B cell (primary cell): ENCODE data around the gene PKP2. TPM values are rescaled to one million over a fixed set of nuclear protein-coding genes. Genes with fewer than 3 reads are reported as not detected.

ENCODE experiments used
- ATAC-seq: fragments of 200-7000 bp; cut with Tn5 transposase; one replicate; pipeline ENCODE4 v1.10.0; 2021; ENCODE audit warnings: low read depth, mild to moderate bottlenecking, moderate number of reproducible peaks, moderate library complexity
- CTCF ChIA-PET: fragments of 350-600 bp; sonication (Branson Sonifier 250); formaldehyde crosslinking; loops from one replicate; lab custom pipeline; 2021; ENCODE audit warnings: antibody characterized with exemption, inconsistent platforms; lab: Charles Lee
- POLR2A ChIA-PET: fragments of 350-600 bp; sonication (Branson Sonifier 250); formaldehyde crosslinking; loops from one replicate; lab custom pipeline; 2021; ENCODE audit warnings: antibody characterized with exemption; lab: Charles Lee
- DNase-seq: peaks from one replicate; pipeline ENCODE4 v3.0.0; 2013
- H2AFZ ChIP-seq: 2 replicates; pipeline ENCODE4 v1.6.1; 2012; ENCODE audit warnings: mild to moderate bottlenecking, low read depth, low read length; ENCODE audit not compliant: insufficient read depth, poor library complexity, severe bottlenecking
- H3K27ac ChIP-seq, 2 donors: 1 replicate in 1 of 2; 2 replicates in 1 of 2; pipeline ENCODE4 v1.5.1; 2012 to 2013; ENCODE audit warnings: low read length in 2 of 2, mild to moderate bottlenecking in 2 of 2, moderate library complexity in 1 of 2
- H3K27me3 ChIP-seq, 4 experiments: fragments of 200-600 bp in 1 of 4; sonication (generic) in 1 of 4; replicated peaks in 1 of 4; 1 replicate in 2 of 4; 2 replicates in 2 of 4; pipeline versions ENCODE4 v1.6.1 to v1.7.0; 2013 to 2016; ENCODE audit warnings: low read length in 3 of 4, mild to moderate bottlenecking in 2 of 4, mixed read lengths in 1 of 4, moderate library complexity in 1 of 4; ENCODE audit not compliant: insufficient read depth in 4 of 4, control insufficient read depth in 3 of 4; ENCODE audit errors: control extremely low read depth in 1 of 4
- H3K36me3 ChIP-seq, 2 experiments: replicated peaks in 1 of 2; 1 replicate in 1 of 2; 2 replicates in 1 of 2; pipeline versions ENCODE4 v1.6.1 to v1.7.1; 2013; ENCODE audit warnings: low read length in 1 of 2; ENCODE audit not compliant: insufficient read depth in 2 of 2, control insufficient read depth in 1 of 2; ENCODE audit errors: control extremely low read depth in 1 of 2, extremely low read depth in 1 of 2
- H3K4me1 ChIP-seq, 2 donors: fragments of 200-600 bp in 1 of 2; sonication (generic) in 1 of 2; 1 replicate in 1 of 2; 2 replicates in 1 of 2; pipeline versions ENCODE4 v1.5.1 to v1.6.1; 2013 to 2017; ENCODE audit warnings: low read length in 2 of 2; ENCODE audit not compliant: control insufficient read depth in 2 of 2, insufficient read depth in 2 of 2
- H3K4me2 ChIP-seq: replicated peaks from 2 replicates; pipeline ENCODE3; 2012; ENCODE audit warnings: mild to moderate bottlenecking, low read depth, low read length; ENCODE audit not compliant: poor library complexity, severe bottlenecking
- H3K4me3 ChIP-seq, 5 experiments: fragments of 200-600 bp in 1 of 5; sonication (generic) in 1 of 5; 1 replicate in 3 of 5; 2 replicates in 2 of 5; pipeline versions ENCODE4 v1.5.1 to v1.7.0; 2011 to 2016; ENCODE audit warnings: low read length in 4 of 5, mild to moderate bottlenecking in 4 of 5, low read depth in 2 of 5, control low read depth in 1 of 5, moderate library complexity in 1 of 5; ENCODE audit not compliant: insufficient read depth in 1 of 5; ENCODE audit errors: control extremely low read depth in 1 of 5, extremely low read depth in 1 of 5
- H3K79me2 ChIP-seq: fragments of 200-600 bp; sonication (generic); one replicate; pipeline ENCODE4 v1.6.0; 2016; ENCODE audit warnings: low read length; ENCODE audit not compliant: control insufficient read depth, insufficient read depth
- H3K9ac ChIP-seq: fragments of 200-600 bp; sonication (generic); 2 replicates; pipeline ENCODE4 v1.6.1; 2017; ENCODE audit warnings: mild to moderate bottlenecking, low read length, moderate library complexity
- H3K9me3 ChIP-seq, 3 donors: one replicate each; pipeline versions ENCODE4 v1.6.1 to v1.7.1; 2013; ENCODE audit warnings: low read length in 2 of 3; ENCODE audit not compliant: control insufficient read depth in 2 of 3, insufficient read depth in 1 of 3; ENCODE audit errors: control extremely low read depth in 1 of 3
- H4K20me1 ChIP-seq: 2 replicates; pipeline ENCODE4 v1.6.0; 2012; ENCODE audit warnings: mild to moderate bottlenecking, low read length; ENCODE audit not compliant: insufficient read depth, control insufficient read depth, poor library complexity, severe bottlenecking
- H3K27ac Mint-ChIP-seq: one replicate; pipeline ENCODE4 v1.8.0; 2021; ENCODE audit warnings: mixed read lengths
- H3K27me3 Mint-ChIP-seq: one replicate; pipeline ENCODE4 v1.8.0; 2021; ENCODE audit warnings: mixed read lengths
- H3K4me1 Mint-ChIP-seq: one replicate; pipeline ENCODE4 v1.8.0; 2021; ENCODE audit warnings: mixed read lengths
- H3K4me3 Mint-ChIP-seq: one replicate; pipeline ENCODE4 v1.8.0; 2021; ENCODE audit warnings: mixed read lengths
- H3K9me3 Mint-ChIP-seq: one replicate; pipeline ENCODE4 v1.8.0; 2022; ENCODE audit warnings: mixed read lengths; ENCODE audit not compliant: insufficient read depth
- EZH2 ChIP-seq: IDR thresholded peaks from 2 replicates; pipeline ENCODE4 v1.6.1; 2012; ENCODE audit warnings: borderline replicate concordance, low read depth, mild to moderate bottlenecking, moderate library complexity, low read length; ENCODE audit not compliant: insufficient read depth, poor library complexity, severe bottlenecking
- WGBS: methylation state at CpG from one replicate; pipeline ENCODE4 v1.1.5; 2013; ENCODE audit warnings: missing lambda C conversion rate; ENCODE audit not compliant: insufficient coverage; 5-methylcytosine and 5-hydroxymethylcytosine counted together
- intact Hi-C: fragments of 100-400 bp; cut with micrococcal nuclease; formaldehyde crosslinking; loops from one replicate; pipeline ENCODE4 v1.10.0; 2022
- polyA plus RNA-seq: library from polyadenylated mRNA; depleted of rRNA; stranded (reverse); fragments of >200 nt; gene quantifications from 2 replicates; pipeline ENCODE4 v1.2.3, GENCODE V29; 2012
- total RNA-seq, 2 donors: library from RNA; stranded (reverse); fragments of 120-200 nt in 1 of 2; gene quantifications; 1 replicate in 1 of 2; 2 replicates in 1 of 2; pipeline versions ENCODE4 v1.2.3 to v1.2.4, GENCODE V29; 2013 to 2022
- TF ChIP-seq, protein P1 (sequence below): fragments of 200-600 bp; IDR thresholded peaks from one replicate; pipeline ENCODE4 v1.8.0; 2022; ENCODE audit warnings: antibody characterized with exemption, mild to moderate bottlenecking

The PKP2 gene
- total and polyA plus RNA-seq, 2 donors (not counting 1 experiment from before 2014, with no cell fraction given), result not detected

- intact Hi-C loops, result no loop called here
- Mint-ChIP-seq H3K4me3 (no peak overlapping the region), H3K27ac (no peak overlapping the region), H3K9me3 (no peaks in the 10 kb centered on the region), H3K27me3 (peaks cover 10% of the 10 kb centered on the region), H3K4me1 (no peaks in the 10 kb centered on the region)
- Histone ChIP-seq H3K9me3 (peaks cover 0 to 6% (median 0%) of the 10 kb centered on the region in 3 donors), H3K4me2 (no peak overlapping the region), H3K27me3 (no peaks in the 10 kb centered on the region), H3K36me3 (no peaks in the 10 kb centered on the region), H2AFZ (no peak overlapping the region), H3K4me1 (no peaks in the 10 kb centered on the region), H3K27ac (no peak overlapping the region), H3K9ac (no peak overlapping the region), H4K20me1 (no peaks in the 10 kb centered on the region), H3K4me3 (no peak overlapping the region), H3K79me2 (no peaks in the 10 kb centered on the region)
- TF ChIP-seq EZH2, result no peak
- TF ChIP-seq, protein P1, sequence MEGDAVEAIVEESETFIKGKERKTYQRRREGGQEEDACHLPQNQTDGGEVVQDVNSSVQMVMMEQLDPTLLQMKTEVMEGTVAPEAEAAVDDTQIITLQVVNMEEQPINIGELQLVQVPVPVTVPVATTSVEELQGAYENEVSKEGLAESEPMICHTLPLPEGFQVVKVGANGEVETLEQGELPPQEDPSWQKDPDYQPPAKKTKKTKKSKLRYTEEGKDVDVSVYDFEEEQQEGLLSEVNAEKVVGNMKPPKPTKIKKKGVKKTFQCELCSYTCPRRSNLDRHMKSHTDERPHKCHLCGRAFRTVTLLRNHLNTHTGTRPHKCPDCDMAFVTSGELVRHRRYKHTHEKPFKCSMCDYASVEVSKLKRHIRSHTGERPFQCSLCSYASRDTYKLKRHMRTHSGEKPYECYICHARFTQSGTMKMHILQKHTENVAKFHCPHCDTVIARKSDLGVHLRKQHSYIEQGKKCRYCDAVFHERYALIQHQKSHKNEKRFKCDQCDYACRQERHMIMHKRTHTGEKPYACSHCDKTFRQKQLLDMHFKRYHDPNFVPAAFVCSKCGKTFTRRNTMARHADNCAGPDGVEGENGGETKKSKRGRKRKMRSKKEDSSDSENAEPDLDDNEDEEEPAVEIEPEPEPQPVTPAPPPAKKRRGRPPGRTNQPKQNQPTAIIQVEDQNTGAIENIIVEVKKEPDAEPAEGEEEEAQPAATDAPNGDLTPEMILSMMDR, result no peak
- DNase-seq, result no peak
- ChIA-PET POLR2A (no interaction called here), CTCF (no interaction called here)
- ATAC-seq, result no peak
- 80% methylated on average over 2 of the region's 3 CpGs for WGBS
Measured at GRCh38 chr12:32804301-32804700, 92.3 kb downstream of the PKP2 start.

- H3K27me3 ChIP-seq, result no peaks in the 10 kb centered on the region
- H3K27me3 Mint-ChIP-seq, result peaks cover 3% of the 10 kb centered on the region
- ChIA-PET CTCF (no interaction called here), POLR2A (no interaction called here)
- no peaks in the 10 kb centered on the region for H4K20me1 ChIP-seq
- no peak overlapping the region for H3K27ac Mint-ChIP-seq
- H3K4me1 Mint-ChIP-seq, result no peaks in the 10 kb centered on the region
- no CpG with 5 or more reads among the region's 5 CpGs for WGBS
- H3K4me3 ChIP-seq, result no peak overlapping the region
- ATAC-seq, result no peak
- H3K4me2 ChIP-seq, result no peak overlapping the region
- H3K4me3 Mint-ChIP-seq, result no peak overlapping the region
- no peaks in the 10 kb centered on the region for H3K9me3 ChIP-seq
- no peaks in the 10 kb centered on the region for H3K9me3 Mint-ChIP-seq
- DNase-seq, result no peak
- no peak for TF ChIP-seq EZH2
- TF ChIP-seq, protein P1, result no peak
- no peaks in the 10 kb centered on the region for H3K79me2 ChIP-seq
- no peak overlapping the region for H2AFZ ChIP-seq
- no peak overlapping the region for H3K27ac ChIP-seq
- no peaks in the 10 kb centered on the region for H3K4me1 ChIP-seq
- intact Hi-C loops, result no loop called here
- H3K36me3 ChIP-seq, result no peaks in the 10 kb centered on the region
- no peak overlapping the region for H3K9ac ChIP-seq
Measured at GRCh38 chr12:32801269-32801980, 95.2 kb downstream of the PKP2 start.
